G401 (cell line): Measurements from ENCODE around the gene SMAP2. TPM values are rescaled to one million over a fixed set of nuclear protein-coding genes. Genes with fewer than 3 reads are reported as not detected.

ENCODE experiments used
- DNase-seq: peaks from one replicate; pipeline ENCODE4 v3.0.0-alpha.2; 2015; ENCODE audit warnings: low spot score
- in situ Hi-C: cut with HindIII; loops from 2 replicates; pipeline ENCODE4 v1.10.0; 2016; ENCODE audit warnings: low sequenced_read_pairs, mixed read lengths
- total RNA-seq: library from RNA; depleted of rRNA; stranded (reverse); fragments of >200 nt; shearing (Covaris generic); gene quantifications from 2 replicates; pipeline ENCODE4 v1.2.3, GENCODE V29; 2014

The SMAP2 gene
- total RNA-seq, 1 experiment from 2014 or later, result 21.9 TPM

DNA sequence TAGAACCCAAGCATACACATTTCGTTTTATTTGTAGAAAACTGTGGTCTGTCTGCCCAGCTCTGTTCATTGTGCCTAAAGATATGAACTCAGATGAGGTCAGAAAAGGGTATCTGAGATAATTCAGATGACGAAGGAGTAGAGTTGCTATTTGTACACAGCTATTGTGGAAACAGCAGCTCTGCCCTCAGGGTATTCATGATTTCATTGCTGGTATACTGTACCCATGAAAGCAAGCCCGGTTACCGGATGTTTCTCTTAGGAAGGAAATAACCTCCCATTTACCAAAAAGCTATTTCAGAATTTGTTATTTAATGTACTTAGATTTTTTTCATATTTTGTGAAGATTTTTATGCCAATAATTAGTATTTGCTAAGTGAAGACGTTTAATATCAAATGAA is 37.8 kb downstream of the SMAP2 start:
- in situ Hi-C loops, result no loop called here
- DNase-seq, result no peak

DNA sequence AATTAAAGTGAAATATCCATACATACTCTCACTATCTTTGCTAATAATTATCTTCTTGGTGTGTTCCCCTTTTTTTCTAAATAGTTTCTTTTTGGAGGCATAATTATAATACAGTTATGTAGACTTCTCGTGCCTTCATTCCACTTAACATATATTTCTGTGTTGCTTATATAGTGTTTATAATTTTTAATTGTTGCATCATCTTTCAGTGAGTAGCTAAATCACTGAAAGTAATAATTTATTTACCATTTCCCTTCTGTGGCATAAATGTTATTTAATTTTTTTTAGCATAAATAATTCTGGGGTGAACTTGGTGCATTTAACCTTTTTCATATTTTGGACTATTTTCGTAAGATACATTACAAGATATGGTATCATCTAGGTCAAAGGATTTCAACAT is 38.3 kb downstream of the SMAP2 start:
- in situ Hi-C loops, result no loop called here

DNA sequence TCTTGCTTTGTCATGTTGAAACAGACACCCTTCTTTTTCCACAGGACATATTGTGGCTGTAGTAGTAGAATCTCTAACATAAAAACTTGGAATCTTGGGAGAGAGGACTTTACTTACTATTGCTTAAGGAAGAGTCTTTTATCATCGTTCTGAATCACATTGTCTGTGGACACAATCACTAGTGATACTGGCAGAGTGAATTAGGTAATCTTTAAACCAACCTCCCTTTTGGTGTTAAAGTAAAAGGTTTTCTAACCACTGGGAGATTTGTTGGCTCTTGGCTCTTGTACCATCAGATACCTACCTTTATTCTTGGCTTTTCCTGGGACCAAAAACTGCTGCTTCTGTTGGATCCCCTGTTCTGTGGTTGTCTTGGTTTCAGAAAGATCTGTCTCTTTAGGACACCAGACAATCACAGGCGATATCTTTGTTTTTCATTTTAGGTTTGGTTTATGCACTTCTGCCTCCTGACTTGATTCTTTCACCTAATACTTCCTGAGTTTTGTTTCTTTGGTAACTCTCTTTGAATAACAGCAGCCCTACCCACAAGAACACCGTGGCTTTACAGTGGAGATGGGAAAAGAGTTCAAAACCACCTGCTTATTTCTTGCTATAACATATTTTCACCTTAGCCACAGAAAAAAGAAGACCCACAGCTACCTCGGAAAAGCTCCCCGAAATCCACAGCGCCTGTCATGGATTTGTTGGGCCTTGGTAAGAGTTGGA is 40.2 kb downstream of the SMAP2 start:
- in situ Hi-C loops, result no loop called here
- DNase-seq, result no peak

More for the DNA sequence above, 38.3 kb downstream of the SMAP2 start:
- no peak for DNase-seq

DNA sequence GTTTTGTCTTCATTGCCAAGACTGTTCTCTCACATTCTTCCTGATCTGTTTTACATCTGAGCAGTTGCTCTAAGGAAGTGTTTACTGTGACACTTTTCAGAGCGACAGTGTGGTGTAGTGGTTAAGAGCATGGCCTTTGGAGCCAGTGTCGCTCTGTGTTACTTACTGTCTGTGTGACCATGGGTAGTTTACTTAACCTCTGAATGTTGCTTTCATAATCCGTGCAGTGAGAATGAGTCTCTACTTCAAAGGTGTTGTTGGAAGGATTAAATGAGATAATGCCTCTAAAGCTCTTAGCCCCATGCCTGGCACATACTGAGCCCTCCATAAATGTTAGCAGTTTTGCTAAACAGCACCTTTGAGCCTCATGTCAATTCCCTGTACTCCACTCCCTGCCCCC is 40.8 kb downstream of the SMAP2 start:
- in situ Hi-C loops, result no loop called here
- no peak for DNase-seq

DNA sequence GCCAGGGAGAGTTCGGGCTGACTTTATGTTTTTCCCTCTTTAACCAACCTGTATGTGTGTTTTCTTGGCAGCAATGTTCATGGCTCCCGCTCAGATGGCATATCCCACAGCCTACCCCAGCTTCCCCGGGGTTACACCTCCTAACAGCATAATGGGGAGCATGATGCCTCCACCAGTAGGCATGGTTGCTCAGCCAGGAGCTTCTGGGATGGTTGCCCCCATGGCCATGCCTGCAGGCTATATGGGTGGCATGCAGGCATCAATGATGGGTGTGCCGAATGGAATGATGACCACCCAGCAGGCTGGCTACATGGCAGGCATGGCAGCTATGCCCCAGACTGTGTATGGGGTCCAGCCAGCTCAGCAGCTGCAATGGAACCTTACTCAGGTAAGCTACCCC is 43.2 kb downstream of the SMAP2 start:
- in situ Hi-C loops, result no loop called here
- no peak for DNase-seq

DNA sequence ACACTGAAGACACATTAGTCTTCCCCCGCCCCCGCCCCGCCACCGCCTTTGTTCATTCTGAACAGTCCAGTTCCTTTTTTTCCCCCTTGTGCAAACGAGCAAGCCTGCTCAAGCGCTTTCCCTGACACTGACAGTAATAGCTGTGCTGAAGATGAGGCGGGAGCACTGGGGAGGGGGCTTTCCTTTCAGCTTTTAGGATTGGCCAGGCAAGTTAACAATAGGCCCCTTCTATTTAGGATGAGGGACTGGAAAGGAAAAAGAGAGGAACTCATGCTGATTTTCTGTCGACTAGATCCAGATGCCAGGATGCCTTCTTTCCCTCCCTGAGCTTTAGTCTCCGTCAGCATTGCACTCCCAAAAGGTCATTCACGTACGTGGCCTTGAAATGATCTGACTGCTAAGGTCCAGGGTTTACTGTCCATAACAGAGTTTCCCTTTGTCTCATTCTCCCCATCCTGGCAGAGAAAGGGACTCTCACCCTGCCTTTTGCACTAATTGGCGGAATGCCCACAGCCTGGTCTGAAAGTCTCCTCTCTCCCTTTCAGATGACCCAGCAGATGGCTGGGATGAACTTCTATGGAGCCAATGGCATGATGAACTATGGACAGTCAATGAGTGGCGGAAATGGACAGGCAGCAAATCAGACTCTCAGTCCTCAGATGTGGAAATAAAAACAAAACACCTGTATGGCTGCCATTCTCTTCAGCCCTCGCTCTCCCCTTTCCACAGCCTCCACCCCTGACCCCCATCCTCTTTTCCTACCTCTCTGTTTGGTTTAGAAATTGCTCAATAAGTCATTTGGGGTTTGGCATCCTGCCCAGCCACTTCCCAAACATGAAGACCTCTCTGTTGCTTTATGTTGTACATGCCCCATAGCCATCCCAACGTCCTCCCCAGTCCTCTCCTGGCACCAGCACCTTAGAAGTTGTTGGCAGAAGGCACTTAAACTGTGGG is 48.2 kb downstream of the SMAP2 start:
- DNase-seq, result no peak
- in situ Hi-C loops, result no loop called here

DNA sequence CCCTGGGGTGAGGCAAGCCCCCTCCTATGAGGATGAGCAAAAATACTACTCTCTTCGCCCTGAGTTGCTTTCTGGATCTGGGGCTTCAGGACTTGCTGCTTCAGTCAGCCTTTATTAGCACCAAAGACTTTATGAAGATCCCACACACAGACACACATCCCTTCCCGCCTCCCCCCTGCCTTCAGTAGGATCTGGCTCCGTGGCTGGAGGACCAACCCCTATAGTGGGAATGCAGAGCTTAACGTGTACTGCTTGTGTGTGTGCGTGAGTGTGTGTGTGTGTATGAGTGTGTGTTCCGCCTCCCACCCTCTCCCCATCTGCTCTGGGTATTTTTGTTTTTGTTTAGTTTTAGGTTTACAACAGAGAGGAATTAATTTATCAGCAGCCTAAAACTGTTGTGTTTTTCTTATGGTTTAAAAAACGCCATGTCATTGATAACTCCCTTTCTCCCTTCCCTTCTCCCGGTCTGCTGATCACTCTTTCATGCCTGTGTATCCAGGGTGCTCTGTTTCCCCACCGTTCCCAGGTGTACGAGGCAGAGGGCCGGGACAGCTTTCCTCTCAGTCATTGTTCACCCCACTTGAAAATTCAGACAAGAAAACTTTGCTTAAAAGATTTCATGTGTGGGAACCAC is 49.2 kb downstream of the SMAP2 start:
- in situ Hi-C loops, result no loop called here
- no peak for DNase-seq

DNA sequence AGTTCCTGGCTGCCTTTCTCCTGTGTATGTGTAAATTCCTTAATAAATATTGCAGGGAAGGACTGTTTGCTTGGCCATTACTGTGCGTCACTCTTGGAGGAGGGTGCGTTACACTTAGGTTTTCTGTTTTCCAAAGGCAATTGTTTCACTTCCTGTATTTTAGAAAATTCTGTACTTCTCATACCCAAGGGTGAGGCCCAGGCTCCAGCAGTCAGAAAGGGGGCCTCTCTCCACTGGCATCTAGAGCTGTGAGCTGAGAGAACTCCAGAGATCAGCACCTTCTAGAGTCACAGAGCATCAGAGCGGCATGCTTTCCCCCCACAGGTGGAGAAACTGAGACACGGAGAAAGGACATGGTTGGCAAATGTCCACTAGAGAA is 49.7 kb downstream of the SMAP2 start:
- DNase-seq, result no peak
- in situ Hi-C loops, result no loop called here

DNA sequence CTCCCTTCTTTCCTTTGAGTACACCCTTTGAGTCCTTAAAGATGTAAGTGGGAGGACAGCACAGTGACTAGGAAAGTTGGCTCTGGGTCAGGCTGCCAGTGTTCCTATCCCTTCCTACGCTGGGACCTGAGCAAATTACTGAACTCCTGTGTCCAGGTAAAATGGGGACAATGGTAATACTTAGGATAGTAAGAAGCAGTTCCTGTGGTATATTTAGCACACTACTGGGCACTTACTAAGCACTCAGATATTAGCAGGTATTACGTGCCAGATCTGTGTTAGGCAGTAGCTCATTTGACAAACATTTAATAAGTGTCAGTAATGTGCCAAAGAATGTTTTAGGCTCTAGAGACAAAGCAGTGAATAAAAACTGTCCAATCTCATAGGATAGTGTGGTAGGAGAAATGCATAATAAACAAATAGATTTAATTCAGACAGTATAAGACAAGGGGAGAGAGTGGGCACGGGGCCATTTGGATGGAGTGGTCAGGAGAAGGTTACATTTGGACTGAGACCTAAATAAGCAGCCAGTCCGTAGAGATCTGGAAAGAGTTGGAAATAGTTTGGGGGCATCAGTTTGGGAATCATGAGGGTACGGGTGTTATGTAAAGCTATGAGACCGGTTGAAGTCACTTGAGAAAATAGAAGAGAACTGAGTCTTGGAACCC is 50.6 kb downstream of the SMAP2 start:
- no peak for DNase-seq
- in situ Hi-C loops, result no loop called here

DNA sequence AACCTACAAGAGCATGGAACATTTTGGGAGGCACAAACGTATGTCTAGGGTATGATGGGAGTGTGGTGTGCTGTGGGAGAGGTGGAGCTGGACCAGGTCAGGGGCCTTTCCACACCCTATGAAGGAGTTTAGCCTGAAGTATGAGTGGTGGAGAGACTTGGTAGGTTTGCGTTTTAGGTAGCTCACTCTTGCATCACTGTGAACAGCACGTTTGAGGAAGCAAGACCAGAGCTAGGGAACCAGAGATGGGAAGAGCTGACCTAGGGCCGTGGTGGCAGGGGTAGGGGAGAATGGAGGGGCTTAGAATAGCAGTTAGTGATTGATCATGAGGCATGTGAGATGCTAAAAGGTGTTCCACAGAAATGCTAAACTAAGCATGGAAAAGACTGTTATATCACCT is 51.7 kb downstream of the SMAP2 start:
- in situ Hi-C loops, result no loop called here
- no peak for DNase-seq

DNA sequence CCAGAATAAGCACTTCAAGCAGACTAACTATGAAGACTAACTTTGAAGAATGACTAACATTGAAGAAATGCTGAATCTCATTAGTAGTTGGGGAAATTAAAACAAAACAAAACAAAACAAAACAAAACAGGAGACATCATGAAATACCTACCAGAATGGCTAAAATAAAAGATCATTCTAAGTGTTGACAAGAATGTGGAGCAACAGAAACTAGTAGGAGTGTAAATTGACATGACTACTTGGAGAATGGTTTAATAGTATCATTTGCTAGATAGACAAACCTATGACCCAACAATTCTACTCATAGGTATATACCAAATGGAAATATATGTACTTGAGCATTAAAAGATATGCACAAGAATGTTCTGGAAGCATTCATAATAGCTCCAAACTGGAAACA is 57.9 kb downstream of the SMAP2 start:
- DNase-seq, result no peak
- in situ Hi-C loops, result no loop called here

DNA sequence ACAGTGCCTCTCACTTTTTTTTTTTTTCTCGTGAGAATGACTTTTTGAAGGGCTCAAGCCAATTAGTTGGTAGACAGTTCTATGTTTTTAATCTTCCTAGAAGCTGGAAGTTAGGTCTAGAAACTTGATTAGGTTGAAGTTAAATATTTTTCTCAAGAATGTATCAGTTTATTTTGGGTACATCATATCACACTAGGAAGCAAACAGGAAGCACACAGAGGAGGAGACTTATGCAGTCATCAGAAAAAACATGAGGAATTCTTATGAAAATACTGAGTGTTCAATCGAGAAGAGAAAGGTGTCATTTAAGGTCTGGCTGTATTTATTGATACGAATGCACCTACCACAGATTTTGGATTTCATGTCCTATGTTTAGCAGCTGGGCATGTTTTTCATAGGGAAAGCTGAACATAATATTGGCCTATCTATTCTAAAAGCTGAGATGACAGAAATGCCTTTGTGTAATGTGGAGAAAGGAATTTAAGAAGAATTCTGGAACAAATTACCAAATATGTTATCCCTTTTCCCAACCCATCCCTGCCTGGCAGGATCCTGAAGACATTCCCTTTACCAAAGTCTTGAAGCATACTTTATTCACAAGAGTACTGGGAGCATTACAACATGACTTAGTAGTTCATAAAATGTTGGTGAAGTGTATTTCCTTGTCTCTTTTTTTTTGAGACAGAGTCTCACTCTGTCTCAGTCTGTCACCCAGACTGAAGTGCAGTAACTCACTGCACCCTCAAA is 59.3 kb downstream of the SMAP2 start:
- no peak for DNase-seq
- in situ Hi-C loops, result no loop called here

DNA sequence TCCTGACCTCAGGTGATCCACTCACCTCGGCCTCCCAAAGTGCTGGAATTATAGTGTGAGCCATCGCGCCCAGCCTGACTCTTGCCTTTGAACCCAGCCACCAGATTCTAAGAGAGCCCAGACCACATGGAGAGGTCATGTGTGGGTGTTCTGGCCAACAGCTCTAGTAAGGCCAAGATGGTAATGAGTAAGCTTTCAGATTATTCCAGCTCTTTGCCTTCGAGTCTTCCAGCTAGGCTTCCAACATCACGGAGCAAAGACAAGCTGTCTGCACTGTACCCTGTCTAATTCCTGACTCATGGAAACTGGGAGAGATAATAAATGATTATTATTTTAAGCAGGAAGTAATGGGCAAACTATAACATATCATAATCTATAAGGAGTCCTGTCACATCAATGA is 61.9 kb downstream of the SMAP2 start:
- in situ Hi-C loops, result no loop called here
- DNase-seq, result no peak

DNA sequence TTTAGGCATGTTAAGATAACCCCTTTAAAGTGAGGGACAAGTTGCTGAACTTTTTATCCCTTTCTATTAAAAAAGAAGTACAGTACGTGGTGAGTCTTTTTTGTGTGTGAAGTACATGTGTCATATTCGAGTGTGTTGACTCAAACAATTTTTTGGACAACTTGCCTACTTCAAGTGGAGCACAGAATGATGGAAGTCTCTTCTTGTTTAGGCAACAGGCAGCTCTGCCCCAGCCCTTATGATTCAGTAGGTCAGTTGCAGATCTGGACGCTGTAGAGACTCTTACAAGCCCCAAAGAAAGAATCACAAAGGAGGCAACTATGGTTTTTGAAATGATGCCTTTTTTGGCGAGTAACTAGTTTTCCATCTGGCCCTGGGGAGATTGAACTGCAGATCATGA is 62.3 kb downstream of the SMAP2 start:
- no peak for DNase-seq
- in situ Hi-C loops, result no loop called here

DNA sequence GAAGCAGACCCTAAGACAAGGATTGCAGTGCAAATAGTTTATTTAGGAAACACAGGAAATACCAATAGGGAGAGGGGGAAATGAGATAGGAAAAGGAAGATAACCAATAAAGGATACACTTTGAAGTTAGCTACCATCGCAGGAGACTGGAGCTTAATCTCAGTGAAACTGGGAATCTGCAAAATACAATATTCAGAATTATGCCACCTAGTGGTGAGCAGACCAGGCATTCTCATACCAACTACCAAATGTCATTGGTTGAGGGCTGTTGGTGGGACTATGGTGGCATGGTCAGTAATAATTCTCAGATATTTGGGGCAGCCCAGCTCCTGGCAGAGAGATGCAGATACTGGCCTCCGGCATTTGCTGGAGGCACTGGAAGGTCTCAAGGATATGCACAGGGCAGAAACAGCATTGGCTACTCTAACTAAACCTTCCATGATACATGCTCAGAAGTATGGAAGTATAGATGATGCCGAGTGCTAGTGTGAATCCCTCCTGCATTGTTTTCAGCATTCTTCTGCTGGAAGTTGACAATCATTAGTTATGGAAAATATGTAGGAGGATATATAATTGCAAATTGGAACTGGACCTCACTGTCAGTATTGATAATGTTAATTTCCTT is 65.0 kb downstream of the SMAP2 start:
- no peak for DNase-seq

DNA sequence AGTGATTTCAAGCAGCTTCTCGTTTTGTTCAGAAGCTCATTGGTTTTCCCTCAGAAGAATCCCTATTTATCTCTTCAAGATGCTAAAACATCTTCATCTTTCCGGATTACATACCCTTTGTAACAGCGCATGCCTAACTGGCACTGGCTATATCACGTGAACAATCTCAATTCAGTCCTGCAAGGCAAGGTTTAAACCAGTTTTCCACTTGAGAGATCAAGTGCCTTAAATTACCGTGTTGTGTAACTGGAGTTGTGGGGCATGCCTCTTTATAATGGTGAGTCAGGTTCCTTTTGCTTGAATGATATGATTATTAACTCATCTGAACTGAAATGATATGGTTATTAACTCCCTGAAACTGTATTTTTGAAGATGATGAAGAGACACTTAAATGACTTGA is 65.7 kb downstream of the SMAP2 start:
- in situ Hi-C loops, result no loop called here
- no peak for DNase-seq

More for the DNA sequence above, 65.0 kb downstream of the SMAP2 start:
- in situ Hi-C loops, result no loop called here

DNA sequence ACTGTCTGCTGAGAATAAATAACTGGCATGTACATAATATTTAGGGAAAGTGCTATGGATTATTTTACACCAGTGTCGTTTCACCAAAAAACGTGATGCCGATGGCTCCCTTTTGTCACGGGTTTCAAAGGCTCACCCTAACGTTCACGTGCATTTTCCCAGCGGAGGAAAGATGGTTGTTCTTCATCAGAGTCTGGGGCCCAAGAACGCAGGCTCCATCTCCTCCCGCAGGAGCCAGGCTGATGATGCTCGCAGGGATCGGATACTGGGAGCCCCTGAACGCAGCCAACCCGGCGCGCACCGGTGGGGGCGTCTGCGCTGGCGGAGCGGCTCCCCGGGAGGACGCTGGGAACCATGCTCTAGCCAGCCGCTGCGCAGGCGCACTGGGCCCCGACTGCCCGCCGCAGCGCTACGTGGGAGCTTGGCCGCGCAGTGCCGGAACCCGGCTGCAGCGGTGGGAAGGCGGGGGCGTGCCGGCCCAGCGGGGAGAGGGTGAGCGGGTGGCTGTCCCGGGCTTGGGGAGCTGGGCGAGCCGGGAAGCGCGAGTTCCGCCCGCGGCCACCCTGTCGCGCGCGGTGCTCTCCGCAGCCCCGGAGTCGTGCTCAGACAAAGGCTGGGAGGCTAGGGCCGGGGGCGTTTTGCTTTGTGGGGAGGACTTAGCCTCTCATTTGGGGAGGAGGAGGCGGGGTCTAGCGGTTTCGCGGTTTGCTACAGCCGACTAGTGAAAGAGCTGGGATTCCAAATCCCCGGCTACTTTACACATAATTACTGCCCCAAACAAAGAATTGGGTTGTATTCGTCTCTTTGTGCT is 76.4 kb downstream of the SMAP2 start, which contains the start of gene ZFP69B:
ZFP69B (plus strand) TSS at position 793 of the 811 bp plus-strand sequence. CDS start 486 bp downstream, outside the sequence.
- peak; percentile 80 for DNase-seq
- in situ Hi-C loops, result no loop called here
